ENCODE data around the gene MAN1A1. TPM values are rescaled to one million over a fixed set of nuclear protein-coding genes. Genes with fewer than 3 reads are reported as not detected.

Gene MAN1A1
- total RNA-seq, 1 donor from 2014 or later = 23.4 TPM

GRCh38 chr6:119267126-119267905, 82.2 kb downstream of the MAN1A1 start:
- no peak for DNase-seq (ENCODE audit: low read depth)
- no peak overlapping the region for H3K4me3 ChIP-seq (ENCODE audit: low read depth, low read length)
- TF ChIP-seq CTCF (conservative IDR thresholded peaks at IDR 0.05; ENCODE audit: low read depth, low read length) = no peak

- DNase-seq (ENCODE audit: low read depth) = no peak
- H3K4me3 ChIP-seq (ENCODE audit: low read depth, low read length) = no peak overlapping the region
- no peak for TF ChIP-seq CTCF (conservative IDR thresholded peaks at IDR 0.05; ENCODE audit: low read depth, low read length)
Measured at GRCh38 chr6:119264854-119265397, 84.6 kb downstream of the MAN1A1 start.

- no peak overlapping the region for H3K4me3 ChIP-seq (ENCODE audit: low read depth, low read length)
- DNase-seq (ENCODE audit: low read depth) = no peak
- TF ChIP-seq CTCF (conservative IDR thresholded peaks at IDR 0.05; ENCODE audit: low read depth, low read length) = no peak
Measured at GRCh38 chr6:119262612-119263011, 86.9 kb downstream of the MAN1A1 start.

GRCh38 chr6:119261944-119262284, 87.6 kb downstream of the MAN1A1 start:
- no peak overlapping the region for H3K4me3 ChIP-seq (ENCODE audit: low read depth, low read length)
- TF ChIP-seq CTCF (conservative IDR thresholded peaks at IDR 0.05; ENCODE audit: low read depth, low read length) = no peak

GRCh38 chr6:119259027-119259426, 90.5 kb downstream of the MAN1A1 start:
- no peak for TF ChIP-seq CTCF (conservative IDR thresholded peaks at IDR 0.05; ENCODE audit: low read depth, low read length)
- no peak for DNase-seq (ENCODE audit: low read depth)
- H3K4me3 ChIP-seq (ENCODE audit: low read depth, low read length) = no peak overlapping the region

More at GRCh38 chr6:119261944-119262284, 87.6 kb downstream of the MAN1A1 start:
- no peak for DNase-seq (ENCODE audit: low read depth)

GRCh38 chr6:119257726-119258125, 91.8 kb downstream of the MAN1A1 start:
- TF ChIP-seq CTCF (conservative IDR thresholded peaks at IDR 0.05; ENCODE audit: low read depth, low read length) = no peak
- H3K4me3 ChIP-seq (ENCODE audit: low read depth, low read length) = no peak overlapping the region
- no peak for DNase-seq (ENCODE audit: low read depth)

All from epithelial cell of proximal tubule (primary cell).